SK-N-SH (cell line): ENCODE measurements around the gene AKT1S1. TPM values are rescaled to one million over a fixed set of nuclear protein-coding genes. Genes with fewer than 3 reads are reported as not detected.
A peak's percentile ranks its signal among the peaks of the same experiment; 100 is the strongest.

Experiments used
- CTCF ChIA-PET: fragments of 300-600, 350-600 bp; formaldehyde crosslinking; extraction: SDS; loops from one replicate; lab custom pipeline; 2021; lab: Yijun Ruan, JAX
- POLR2A ChIA-PET: fragments of 350-600 bp; sonication (Branson Sonifier 250); formaldehyde crosslinking; extraction: SDS; loops from one replicate; lab custom pipeline; 2020; ENCODE audit warnings: antibody characterized with exemption, inconsistent platforms; lab: Yijun Ruan, JAX
- DNase-seq: peaks from one replicate; pipeline ENCODE4 v3.0.0; 2012
- H2AFZ ChIP-seq: fragments of 200-600 bp; sonication (generic); 2 replicates; pipeline ENCODE4 v1.8.1; 2016; ENCODE audit warnings: antibody characterized with exemption, mild to moderate bottlenecking, low read depth
- H3F3A ChIP-seq: fragments of 200-600 bp; sonication (generic); replicated peaks from 2 replicates; pipeline ENCODE3; 2016; ENCODE audit warnings: antibody characterized with exemption, mild to moderate bottlenecking; ENCODE audit not compliant: insufficient read depth
- H3K27ac ChIP-seq, 2 experiments: fragments of 200-500 bp in 1 of 2; fragments of 200-600 bp in 1 of 2; sonication (Bioruptor generic) in 1 of 2; sonication (generic), shearing (Covaris generic) in 1 of 2; 2 replicates each; pipeline versions ENCODE4 v1.5.1 to v1.6.1; 2014 to 2016; ENCODE audit warnings: low read depth in 2 of 2, inconsistent platforms in 1 of 2, low read length in 1 of 2, mild to moderate bottlenecking in 1 of 2, mixed read lengths in 1 of 2
- H3K27me3 ChIP-seq: fragments of 200-600 bp; sonication (generic), shearing (Covaris generic); 2 replicates; pipeline ENCODE4 v1.6.1; 2016; ENCODE audit warnings: mixed run types; ENCODE audit not compliant: insufficient read depth
- H3K36me3 ChIP-seq, 2 experiments: fragments of 200-500 bp in 1 of 2; fragments of 200-600 bp in 1 of 2; sonication (Bioruptor generic) in 1 of 2; sonication (generic) in 1 of 2; replicated peaks in 1 of 2; 2 replicates each; pipeline versions ENCODE3 to v1.5.1; 2014 to 2016; ENCODE audit warnings: low read length in 1 of 2, mild to moderate bottlenecking in 1 of 2; ENCODE audit not compliant: insufficient read depth in 2 of 2, control insufficient read depth in 1 of 2
- H3K4me1 ChIP-seq, 2 experiments: fragments of 200-500 bp in 1 of 2; fragments of 200-600 bp in 1 of 2; sonication (Bioruptor generic) in 1 of 2; sonication (generic), shearing (Covaris generic) in 1 of 2; 2 replicates each; pipeline versions ENCODE4 v1.5.1 to v1.6.1; 2014 to 2016; ENCODE audit warnings: low read depth in 1 of 2, low read length in 1 of 2, mixed run types in 1 of 2; ENCODE audit not compliant: insufficient read depth in 2 of 2, control insufficient read depth in 1 of 2
- H3K4me2 ChIP-seq: fragments of 200-600 bp; sonication (generic), shearing (Covaris generic); 2 replicates; pipeline ENCODE4 v1.6.1; 2017; ENCODE audit warnings: mixed run types
- H3K4me3 ChIP-seq, 2 experiments: fragments of 200-500 bp in 1 of 2; fragments of 200-600 bp in 1 of 2; sonication (Bioruptor generic) in 1 of 2; sonication (generic), shearing (Covaris generic) in 1 of 2; 2 replicates each; pipeline versions ENCODE4 v1.5.1 to v1.8.1; 2014 to 2016; ENCODE audit warnings: low read depth in 2 of 2, inconsistent platforms in 1 of 2, low read length in 1 of 2, mild to moderate bottlenecking in 1 of 2, mixed read lengths in 1 of 2, moderate library complexity in 1 of 2
- H3K79me2 ChIP-seq: fragments of 200-600 bp; sonication (generic); 2 replicates; pipeline ENCODE4 v1.8.1; 2017; ENCODE audit warnings: mild to moderate bottlenecking; ENCODE audit not compliant: insufficient read depth
- H3K9ac ChIP-seq: fragments of 200-600 bp; sonication (generic); 2 replicates; pipeline ENCODE4 v1.6.1; 2017; ENCODE audit warnings: mixed run types
- H3K9me2 ChIP-seq: fragments of 200-600 bp; sonication (generic); 2 replicates; pipeline ENCODE4 v1.6.1; 2017; ENCODE audit warnings: mixed run types
- H3K9me3 ChIP-seq: fragments of 200-600 bp; sonication (generic); 2 replicates; pipeline ENCODE4 v1.6.1; 2017; ENCODE audit warnings: mixed run types, mild to moderate bottlenecking, moderate library complexity
- H4K20me1 ChIP-seq: fragments of 200-600 bp; sonication (generic); 2 replicates; pipeline ENCODE4 v1.6.1; 2017; ENCODE audit warnings: mild to moderate bottlenecking, mixed run types; ENCODE audit not compliant: insufficient read depth
- CHD2 ChIP-seq: fragments of 150-350 bp; IDR thresholded peaks from 2 replicates; pipeline ENCODE4 v1.6.1; 2018; ENCODE audit warnings: low read length; ENCODE audit not compliant: partially characterized antibody
- ELF1 ChIP-seq: IDR thresholded peaks from 2 replicates; pipeline ENCODE4 v1.4.0; 2012
- GABPA ChIP-seq: IDR thresholded peaks from 2 replicates; pipeline ENCODE4 v1.4.0; 2012; ENCODE audit warnings: low read depth, mild to moderate bottlenecking
- MAX ChIP-seq: IDR thresholded peaks from 2 replicates; pipeline ENCODE4 v1.4.0; 2012; ENCODE audit warnings: low read depth
- SIN3A ChIP-seq: IDR thresholded peaks from 2 replicates; pipeline ENCODE4 v1.6.1; 2012; ENCODE audit warnings: low read depth, mild to moderate bottlenecking, low read length, moderate library complexity, borderline replicate concordance
- TCF12 ChIP-seq: IDR thresholded peaks from 2 replicates; pipeline ENCODE4 v1.4.0; 2012
- WGBS: methylation state at CpG from one replicate; pipeline ENCODE4 v1.1.6; 2017; ENCODE audit warnings: low lambda C conversion rate; 5-methylcytosine and 5-hydroxymethylcytosine counted together
- polyA plus RNA-seq, 3 experiments: library from polyadenylated mRNA; depleted of rRNA; stranded (reverse); fragments of >200 nt; gene quantifications; 2 replicates each; pipeline ENCODE4 v1.2.3, GENCODE V29; 2012

Gene AKT1S1
- polyA plus RNA-seq, 1 of the 3 experiments (the other 2 are of a cell fraction): 63.7 TPM

- Histone ChIP-seq H2AFZ (no peak overlapping the region), H3K9me3 (no peaks in the 10 kb centered on the region)
- 44% methylated on average over 14 of the region's 14 CpGs for WGBS
Observed at GRCh38 chr19:49852631-49853126, 24.5 kb downstream of the AKT1S1 start.

GRCh38 chr19:49851456-49852259 is 25.5 kb downstream of the AKT1S1 start:
- TF ChIP-seq CHD2 (no peak), GABPA (no peak), SIN3A (peak; percentile 38; the same call in 1 of the 2 replicates), MAX (no peak), ELF1 (no peak)
- POLR2A ChIA-PET: interaction anchor here (1.3 to 3.2 kb wide), 7 partner anchors 9 to 164 kb away, joined by 4 to 25 read pairs (median 15); partner anchors contain the start of genes AKT1S1, FUZ and TBC1D17
- peak; percentile 80 for DNase-seq

More at GRCh38 chr19:49852631-49853126, 24.5 kb downstream of the AKT1S1 start:
- peaks cover 12 to 18% of the 10 kb centered on the region in 2 experiments for H3K36me3 ChIP-seq
- DNase-seq: no peak
- H3K27me3 ChIP-seq: no peaks in the 10 kb centered on the region
- H3F3A ChIP-seq: peaks cover 52% of the 10 kb centered on the region
- H3K4me2 ChIP-seq: peak overlapping the region; percentile 90
- peak overlapping the region; percentile 42; the same call in 1 of the 2 replicates for H3K9ac ChIP-seq
- peaks cover 53% of the 10 kb centered on the region for H3K79me2 ChIP-seq
- ChIA-PET POLR2A (interaction anchor here (3.2 kb wide), 2 partner anchors 8 to 12 kb away, joined by 16 to 25 read pairs; no protein-coding TSS in a partner anchor), CTCF (interaction anchor here (0.6 to 4.2 kb wide), 3 partner anchors 11 to 48 kb away, joined by 3 to 20 read pairs (median 3); no protein-coding TSS in a partner anchor)
- H3K27ac ChIP-seq: no peak overlapping the region; a peak in 1 of 4 replicates
- H4K20me1 ChIP-seq: peaks cover 54% of the 10 kb centered on the region
- no peaks in the 10 kb centered on the region for H3K9me2 ChIP-seq
- TF ChIP-seq TCF12 (no peak), SIN3A (no peak)
- peak overlapping the region; percentile 77 to 89 for H3K4me3 ChIP-seq
- H3K4me1 ChIP-seq: peaks cover 15 to 32% of the 10 kb centered on the region in 2 experiments; a peak in 3 of 4 replicates

More at GRCh38 chr19:49851456-49852259, 25.5 kb downstream of the AKT1S1 start:
- Histone ChIP-seq H3K9ac (peak overlapping the region; percentile 42; the same call in 1 of the 2 replicates), H3F3A (peaks cover 49% of the 10 kb centered on the region), H3K36me3 (peaks cover 9 to 12% of the 10 kb centered on the region in 2 experiments), H3K9me3 (no peaks in the 10 kb centered on the region), H4K20me1 (peaks cover 49% of the 10 kb centered on the region), H3K27me3 (no peaks in the 10 kb centered on the region), H3K27ac (peak overlapping the region in 1 of 2 experiments; percentile 97; a peak in 2 of 4 replicates), H3K79me2 (peaks cover 53% of the 10 kb centered on the region), H2AFZ (no peak overlapping the region), H3K9me2 (no peaks in the 10 kb centered on the region), H3K4me1 (peaks cover 15 to 32% of the 10 kb centered on the region in 2 experiments; a peak in 3 of 4 replicates), H3K4me3 (peak overlapping the region; percentile 77 to 89), H3K4me2 (peak overlapping the region; percentile 90)
- CTCF ChIA-PET: interaction anchor here (0.7 to 4.2 kb wide), 7 partner anchors 11 to 101 kb away, joined by 3 to 20 read pairs (median 4); no protein-coding TSS in a partner anchor
- 11% methylated on average over 36 of the region's 78 CpGs for WGBS
